PC-3 (cell line): Measurements from ENCODE around the gene IFT172. TPM values are rescaled to one million over a fixed set of nuclear protein-coding genes. Genes with fewer than 3 reads are reported as not detected.
A peak's percentile ranks its signal among the peaks of the same experiment; 100 is the strongest.

ENCODE experiments used
- ATAC-seq: fragments of 200-7000 bp; cut with Tn5 transposase; 2 replicates; pipeline ENCODE4 v1.9.1; 2020; ENCODE audit warnings: mild to moderate bottlenecking, moderate library complexity
- BruUV-seq: library from RNA; stranded (reverse); fragments of 400-500 nt; replicated peaks from 2 replicates; lab custom pipeline; 2021; lab: Mats Ljungman, UMichigan
- CTCF ChIA-PET: fragments of 300-600 bp; sonication (Branson Sonifier 250); formaldehyde crosslinking; loops from one replicate; lab custom pipeline; 2022; ENCODE audit warnings: antibody characterized with exemption; lab: Charles Lee
- POLR2A ChIA-PET: fragments of 300-600 bp; sonication (Branson Sonifier 250); formaldehyde crosslinking; loops from one replicate; lab custom pipeline; 2022; ENCODE audit warnings: antibody characterized with exemption; ENCODE audit not compliant: unreplicated experiment; lab: Charles Lee
- DNase-seq: peaks from one replicate; pipeline ENCODE4 v3.0.0-alpha.2; 2015
- H2AFZ ChIP-seq: fragments of 300-600 bp; sonication (generic); 2 replicates; pipeline ENCODE4 v1.6.0; 2016; ENCODE audit warnings: antibody characterized with exemption, low read length
- H3F3A ChIP-seq: fragments of 300-600 bp; sonication (generic); one replicate; pipeline ENCODE4 v1.6.0; 2017; ENCODE audit warnings: antibody characterized with exemption, low read length, control low read depth, mild to moderate bottlenecking; ENCODE audit not compliant: unreplicated experiment
- H3K27ac ChIP-seq: fragments of 300-600 bp; sonication (generic); 2 replicates; pipeline ENCODE4 v1.5.1; 2016; ENCODE audit warnings: mild to moderate bottlenecking, low read length
- H3K27me3 ChIP-seq: fragments of 300-600 bp; sonication (generic); 2 replicates; pipeline ENCODE4 v1.6.1; 2016; ENCODE audit warnings: low read length, mixed read lengths
- H3K36me3 ChIP-seq: fragments of 300-600 bp; sonication (generic); 2 replicates; pipeline ENCODE4 v1.6.1; 2016; ENCODE audit warnings: low read depth, mixed run types, low read length, mixed read lengths
- H3K4me1 ChIP-seq: fragments of 300-600 bp; sonication (generic); 2 replicates; pipeline ENCODE4 v1.5.1; 2016; ENCODE audit warnings: low read length; ENCODE audit not compliant: insufficient read depth
- H3K4me2 ChIP-seq: fragments of 300-600 bp; sonication (generic); 2 replicates; pipeline ENCODE4 v1.6.0; 2016; ENCODE audit warnings: low read length
- H3K4me3 ChIP-seq: fragments of 300-600 bp; sonication (generic); 2 replicates; pipeline ENCODE4 v1.5.1; 2016; ENCODE audit warnings: mild to moderate bottlenecking, low read length, mixed read lengths
- H3K79me2 ChIP-seq: fragments of 300-600 bp; sonication (generic); 2 replicates; pipeline ENCODE4 v1.6.1; 2017; ENCODE audit warnings: low read length, mixed read lengths
- H3K9ac ChIP-seq: fragments of 300-600 bp; sonication (generic); 2 replicates; pipeline ENCODE4 v1.6.0; 2016; ENCODE audit warnings: mild to moderate bottlenecking, low read length
- H3K9me2 ChIP-seq: fragments of 300-600 bp; sonication (generic); replicated peaks from 2 replicates; pipeline ENCODE4 v1.6.1; 2016; ENCODE audit warnings: mixed run types, low read length, mixed read lengths
- H3K9me3 ChIP-seq: fragments of 300-600 bp; sonication (generic); 2 replicates; pipeline ENCODE4 v1.6.1; 2016; ENCODE audit warnings: low read length, mixed read lengths
- H4K20me1 ChIP-seq: fragments of 300-600 bp; sonication (generic); 2 replicates; pipeline ENCODE4 v1.6.1; 2016; ENCODE audit warnings: low read length, mixed read lengths
- CTCF ChIP-seq: fragments of 300-600 bp; sonication (generic); conservative IDR thresholded peaks from 2 replicates; pipeline ENCODE4 v1.5.1; 2017; ENCODE audit warnings: antibody characterized with exemption, low read depth, mild to moderate bottlenecking, low read length
- EZH2 ChIP-seq: fragments of 300-600 bp; sonication (generic); IDR thresholded peaks from one replicate; pipeline ENCODE4 v1.6.1; 2017; ENCODE audit warnings: antibody characterized with exemption, mild to moderate bottlenecking, low read length; ENCODE audit not compliant: unreplicated experiment
- EZH2phosphoT487 ChIP-seq: fragments of 300-600 bp; sonication (generic); IDR thresholded peaks from 2 replicates; pipeline ENCODE4 v1.6.1; 2018; ENCODE audit warnings: mild to moderate bottlenecking, antibody characterized with exemption, low read length, borderline replicate concordance
- intact Hi-C: fragments of 100-400 bp; cut with micrococcal nuclease; formaldehyde crosslinking; loops from 2 replicates; pipeline ENCODE4 v1.9.0; 2023
- total RNA-seq: library from RNA; depleted of rRNA; stranded (reverse); fragments of >200 nt; gene quantifications from 2 replicates; pipeline ENCODE4 v1.2.3, GENCODE V29; 2014

Gene IFT172
- total RNA-seq, 1 experiment from 2014 or later: 22.9 TPM

- TF ChIP-seq EZH2 (no peak), EZH2phosphoT487 (no peak), CTCF (no peak)
- Histone ChIP-seq H3F3A (no peaks in the 10 kb centered on the region), H3K4me3 (no peak within 1 kb of the TSS), H3K27ac (no peak within 1 kb of the TSS), H3K27me3 (no peaks in the 10 kb centered on the region), H3K4me1 (peaks cover 11% of the 10 kb centered on the region), H3K9me3 (no peaks in the 10 kb centered on the region), H3K79me2 (no peaks in the 10 kb centered on the region), H3K4me2 (no peak within 1 kb of the TSS), H3K36me3 (peaks cover 26% of the 10 kb centered on the region), H2AFZ (no peak within 1 kb of the TSS), H4K20me1 (no peaks in the 10 kb centered on the region), H3K9ac (no peak within 1 kb of the TSS), H3K9me2 (no peaks in the 10 kb centered on the region)
- DNase-seq (peak; percentile 14), ATAC-seq (no peak)
- intact Hi-C loops: no loop called here
- BruUV-seq: no TSS peak
- ChIA-PET CTCF (no interaction called here), POLR2A (no interaction called here)
Observed at GRCh38 chr2:27441958-27442919, 47.3 kb downstream of the IFT172 start, which contains the start of gene KRTCAP3. KRTCAP3 (plus strand) TSS chr2:27442381; CDS start chr2:27442413, 32 bp downstream.

- TF ChIP-seq CTCF (no peak), EZH2phosphoT487 (no peak), EZH2 (no peak)
- Histone ChIP-seq H3K4me2 (no peak overlapping the region), H3K36me3 (peaks cover 32% of the 10 kb centered on the region), H3F3A (no peaks in the 10 kb centered on the region), H3K4me3 (no peak overlapping the region), H3K4me1 (peaks cover 11% of the 10 kb centered on the region), H3K9ac (no peak overlapping the region), H3K9me3 (no peaks in the 10 kb centered on the region), H4K20me1 (no peaks in the 10 kb centered on the region), H2AFZ (no peak overlapping the region), H3K79me2 (no peaks in the 10 kb centered on the region), H3K27ac (no peak overlapping the region), H3K27me3 (no peaks in the 10 kb centered on the region), H3K9me2 (no peaks in the 10 kb centered on the region)
- ChIA-PET CTCF (no interaction called here), POLR2A (no interaction called here)
- intact Hi-C loops: no loop called here
- DNase-seq (no peak), ATAC-seq (no peak)
- TSS peak; percentile 39 for BruUV-seq
Observed at GRCh38 chr2:27441226-27441926, 48.2 kb downstream of the IFT172 start.
